Germinal center (tissue), 1 donor: ENCODE results near the gene ABCD1.
"Not testable (repeated sequence)": the region's sequence is repeated elsewhere in the genome, so short reads cannot be mapped to it uniquely, and the experiment has no call there.

Experiments used
- DNase-seq: peaks from one replicate; pipeline ENCODE4 v3.0.0; 2012; ENCODE audit warnings: mixed read lengths, low spot score

ABCD1 gene

DNA sequence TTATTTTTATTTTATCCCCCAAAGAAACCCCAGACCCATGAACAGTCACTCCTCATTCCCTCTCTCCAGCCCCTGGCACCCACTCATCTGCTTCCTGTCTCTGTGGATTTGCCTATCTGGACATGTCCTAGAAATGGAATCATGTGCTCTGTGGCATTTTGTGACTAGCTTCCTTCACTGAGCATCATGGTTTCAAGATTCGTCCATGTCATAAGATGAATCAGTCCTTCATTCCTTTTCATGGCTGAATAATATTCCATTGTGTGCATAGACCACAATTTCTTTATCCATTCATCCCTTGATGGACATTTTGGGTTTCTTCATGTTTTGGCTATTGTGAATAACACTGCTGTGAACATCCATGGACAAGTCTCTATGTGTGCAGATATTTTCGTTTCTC is 10.2 kb downstream of the ABCD1 start:
- DNase-seq, result no peak

DNA sequence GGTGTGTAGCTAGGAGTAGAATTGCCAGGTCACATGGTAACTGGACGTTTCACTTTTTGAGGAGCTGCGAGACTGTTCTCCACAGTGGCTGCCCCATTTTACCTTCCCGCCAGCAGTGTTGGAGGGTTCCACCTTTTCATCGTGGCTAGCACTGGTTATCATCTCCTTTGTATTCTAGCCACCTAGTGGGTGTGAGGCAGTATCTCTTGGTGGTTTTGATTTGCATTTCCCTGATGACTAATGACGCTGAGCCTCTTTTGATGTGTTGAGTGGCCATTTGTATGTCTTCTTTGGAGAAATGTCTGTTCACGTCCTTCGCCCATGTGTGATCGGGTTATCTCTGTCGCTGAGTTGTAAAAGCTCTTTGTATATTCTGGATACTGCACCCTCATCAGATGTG is 10.6 kb downstream of the ABCD1 start:
- no peak for DNase-seq

DNA sequence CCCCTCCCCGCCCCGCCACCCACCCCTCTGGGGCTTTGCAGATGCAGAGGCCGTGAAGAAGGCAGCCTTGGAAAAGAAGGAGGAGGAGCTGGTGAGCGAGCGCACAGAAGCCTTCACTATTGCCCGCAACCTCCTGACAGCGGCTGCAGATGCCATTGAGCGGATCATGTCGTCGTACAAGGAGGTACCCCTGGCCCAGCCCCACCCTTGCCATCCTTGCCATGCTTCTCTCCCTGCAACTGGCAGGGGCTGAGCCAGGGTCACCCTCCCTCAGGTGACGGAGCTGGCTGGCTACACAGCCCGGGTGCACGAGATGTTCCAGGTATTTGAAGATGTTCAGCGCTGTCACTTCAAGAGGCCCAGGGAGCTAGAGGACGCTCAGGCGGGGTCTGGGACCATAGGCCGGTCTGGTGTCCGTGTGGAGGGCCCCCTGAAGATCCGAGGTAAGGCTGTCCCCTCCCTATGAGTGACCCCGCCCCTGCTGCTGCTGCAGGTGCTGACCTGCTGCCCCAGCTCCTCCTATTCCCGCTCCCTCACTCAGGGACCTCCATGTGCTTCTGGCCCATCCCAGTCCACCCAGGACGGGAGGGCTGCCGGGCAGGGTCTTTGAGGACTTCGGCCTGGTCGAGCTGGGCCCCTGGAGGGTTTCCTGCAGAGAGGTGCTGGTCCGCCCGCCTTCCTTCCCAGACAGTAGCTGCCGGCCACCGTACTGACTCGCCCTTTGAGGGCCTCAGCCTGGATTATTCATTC is 11.6 kb downstream of the ABCD1 start:
- no peak for DNase-seq

DNA sequence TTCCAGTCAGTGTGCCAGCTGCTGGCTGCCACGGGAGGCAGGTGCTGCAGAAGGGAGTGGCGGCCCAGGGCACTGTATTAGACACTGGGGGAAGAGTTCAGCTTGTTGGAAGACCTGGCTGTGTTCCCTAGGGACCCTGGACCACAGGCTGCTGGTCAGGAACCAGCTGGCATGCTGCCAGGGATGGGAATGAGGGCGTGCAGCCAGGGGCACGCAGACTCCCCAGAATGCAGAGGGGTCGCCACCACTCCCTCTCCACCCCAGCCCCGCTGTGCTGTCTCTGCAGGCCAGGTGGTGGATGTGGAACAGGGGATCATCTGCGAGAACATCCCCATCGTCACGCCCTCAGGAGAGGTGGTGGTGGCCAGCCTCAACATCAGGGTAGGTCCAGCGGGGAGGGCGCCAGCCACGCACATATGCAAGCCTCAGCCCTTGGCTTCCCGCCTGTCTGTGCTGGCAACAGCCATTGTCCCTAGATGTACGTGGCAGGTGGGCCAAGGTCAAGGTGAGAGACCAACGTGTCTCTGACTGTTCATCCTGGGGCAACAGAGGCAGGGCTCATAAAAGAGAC is 12.3 kb downstream of the ABCD1 start:
- no peak for DNase-seq

DNA sequence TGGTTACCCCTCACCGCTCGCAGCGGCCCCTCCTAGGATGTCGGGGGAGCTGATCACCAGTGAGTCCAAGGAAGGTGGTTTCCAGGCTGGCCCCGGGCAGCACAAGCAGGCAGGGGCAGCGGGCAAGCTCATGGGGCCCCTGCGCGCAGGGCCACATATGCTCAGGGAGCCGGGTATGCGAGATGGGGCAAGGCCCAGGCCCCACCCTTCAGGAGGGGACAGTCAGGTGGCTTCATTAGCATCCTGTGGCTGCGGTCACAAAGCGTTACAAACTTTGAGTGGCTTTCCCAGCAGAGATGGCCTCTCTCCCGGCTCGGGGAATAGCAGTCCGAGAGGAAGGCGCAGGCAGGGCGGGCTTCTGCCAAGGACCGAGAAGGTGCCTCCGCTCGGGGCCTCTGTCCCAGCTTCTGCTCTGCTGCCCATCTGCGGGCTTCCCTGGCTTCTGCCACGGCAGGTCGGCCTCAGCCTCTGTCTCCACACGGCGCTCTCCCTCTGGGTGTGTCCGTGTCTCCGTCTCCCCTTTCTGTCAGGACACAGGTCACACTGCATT is 13.5 kb downstream of the ABCD1 start:
- no peak for DNase-seq

DNA sequence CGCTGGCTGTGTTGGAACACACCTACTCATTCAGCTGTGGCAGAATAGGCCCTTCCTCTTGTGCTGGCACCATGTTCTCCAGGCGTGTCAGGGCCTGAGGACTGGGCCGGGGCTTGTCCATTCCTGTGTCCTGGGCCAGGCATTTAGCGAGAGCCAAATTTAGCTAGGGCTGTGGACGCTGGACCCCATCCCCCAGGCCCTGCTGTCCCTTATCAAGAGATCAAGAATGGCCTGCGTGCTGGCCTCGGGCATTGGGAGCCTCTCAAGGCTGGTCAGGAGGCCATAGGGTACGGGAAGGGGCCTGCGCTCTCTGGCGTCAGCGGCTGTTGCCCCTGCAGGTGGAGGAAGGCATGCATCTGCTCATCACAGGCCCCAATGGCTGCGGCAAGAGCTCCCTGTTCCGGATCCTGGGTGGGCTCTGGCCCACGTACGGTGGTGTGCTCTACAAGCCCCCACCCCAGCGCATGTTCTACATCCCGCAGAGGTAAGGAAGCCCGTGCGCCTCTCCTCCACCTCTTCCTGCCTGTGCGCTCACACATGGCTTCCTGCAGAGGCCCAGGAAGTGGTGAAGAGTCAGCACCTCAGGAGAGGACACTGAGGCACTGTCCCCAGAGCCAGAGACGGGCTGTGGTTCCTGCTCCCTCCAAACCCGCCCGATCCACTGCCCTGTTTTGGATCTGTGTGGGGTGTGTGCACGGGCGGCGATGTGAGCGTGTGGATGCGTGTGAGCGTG is 15.3 kb downstream of the ABCD1 start:
- DNase-seq, result no peak

DNA sequence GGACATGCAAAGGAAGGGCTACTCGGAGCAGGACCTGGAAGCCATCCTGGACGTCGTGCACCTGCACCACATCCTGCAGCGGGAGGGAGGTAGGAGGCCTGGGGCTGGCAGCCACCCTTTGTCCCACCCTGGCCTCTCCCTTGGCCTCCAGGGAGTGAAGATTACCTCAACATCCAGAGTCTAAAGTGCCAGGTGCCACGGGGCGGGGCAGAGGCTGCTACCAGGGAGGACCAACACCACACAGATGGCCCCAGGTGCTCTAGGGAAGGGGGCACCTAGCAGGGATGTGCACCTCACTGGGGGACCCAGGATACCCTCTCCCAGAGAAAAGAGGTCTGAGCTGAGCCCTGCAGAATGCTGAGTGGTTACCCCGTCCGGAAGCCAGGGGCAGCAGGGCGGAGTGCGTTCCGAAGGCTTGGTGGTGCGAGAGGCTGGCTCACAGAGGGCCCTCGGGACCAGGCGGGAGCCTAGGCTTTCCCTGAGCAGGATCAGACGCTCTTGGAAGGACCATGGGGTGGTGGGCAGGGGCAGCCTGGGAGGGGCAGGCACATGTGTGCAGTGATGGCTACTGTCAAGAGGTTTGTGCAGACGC is 16.1 kb downstream of the ABCD1 start:
- no peak for DNase-seq

DNA sequence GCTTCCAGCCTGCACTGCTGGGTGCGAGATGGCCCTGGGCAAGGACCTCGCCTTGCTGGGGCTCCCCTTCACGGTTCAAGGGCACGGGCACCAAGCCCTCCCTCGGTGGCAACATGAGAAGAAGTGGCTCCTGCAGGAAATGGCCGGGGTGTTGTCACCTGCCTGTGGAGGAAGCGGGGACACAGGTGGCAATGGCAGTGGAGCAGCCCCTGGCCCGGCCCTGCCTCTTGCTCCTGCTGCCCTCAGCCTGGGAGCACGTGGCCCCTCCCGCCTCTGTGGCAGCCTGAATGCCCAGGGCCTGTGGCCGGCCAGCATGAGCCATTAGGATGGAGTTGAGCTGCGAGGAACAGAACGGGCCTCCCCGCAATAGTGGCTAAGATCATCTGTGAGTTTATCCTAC is 16.8 kb downstream of the ABCD1 start:
- DNase-seq, result no peak

DNA sequence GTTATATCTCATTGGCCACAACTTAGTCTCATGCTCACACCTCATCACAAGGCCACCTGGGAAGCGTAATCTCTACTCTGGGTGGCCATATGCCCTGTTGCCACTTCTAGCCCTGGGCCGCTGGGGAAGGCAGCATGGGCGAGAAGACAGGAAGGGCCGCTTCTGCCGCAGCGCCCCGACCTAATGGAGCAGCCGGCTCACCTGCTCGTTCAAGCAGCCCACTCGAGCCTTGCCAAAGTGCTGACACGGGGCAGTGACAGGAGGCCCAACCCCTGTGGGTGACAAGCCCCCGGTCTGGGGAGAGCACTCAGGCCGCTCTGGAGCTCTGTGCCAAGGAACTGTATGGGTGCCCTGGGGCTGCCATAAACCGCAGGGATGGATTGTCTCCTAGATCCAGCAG is 17.5 kb downstream of the ABCD1 start:
- DNase-seq, result not testable (repeated sequence)

DNA sequence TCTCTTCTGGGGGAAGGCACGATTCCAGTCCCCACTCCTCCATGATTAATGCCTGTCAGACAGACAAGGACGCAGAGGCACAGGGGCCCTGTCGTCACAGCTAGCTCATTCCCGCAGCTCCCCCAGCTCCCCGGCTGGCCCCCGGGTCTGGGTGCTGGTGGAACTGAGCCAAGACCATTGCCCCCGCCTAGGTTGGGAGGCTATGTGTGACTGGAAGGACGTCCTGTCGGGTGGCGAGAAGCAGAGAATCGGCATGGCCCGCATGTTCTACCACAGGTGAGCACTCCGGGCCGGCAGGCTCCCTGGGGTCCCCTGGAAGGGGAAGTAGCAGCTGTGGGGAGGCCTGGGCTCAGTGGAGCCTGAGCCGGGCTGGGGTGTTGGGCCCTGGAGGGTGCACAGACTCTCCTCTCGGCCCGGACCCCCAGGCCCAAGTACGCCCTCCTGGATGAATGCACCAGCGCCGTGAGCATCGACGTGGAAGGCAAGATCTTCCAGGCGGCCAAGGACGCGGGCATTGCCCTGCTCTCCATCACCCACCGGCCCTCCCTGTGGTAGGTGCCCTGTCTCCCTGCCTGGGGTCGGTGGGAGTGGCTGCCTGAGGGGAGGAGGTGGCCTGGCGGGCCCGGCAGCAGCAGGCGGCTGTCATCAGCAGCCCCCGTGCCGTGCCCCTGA is 18.3 kb downstream of the ABCD1 start:
- not testable (repeated sequence) for DNase-seq

DNA sequence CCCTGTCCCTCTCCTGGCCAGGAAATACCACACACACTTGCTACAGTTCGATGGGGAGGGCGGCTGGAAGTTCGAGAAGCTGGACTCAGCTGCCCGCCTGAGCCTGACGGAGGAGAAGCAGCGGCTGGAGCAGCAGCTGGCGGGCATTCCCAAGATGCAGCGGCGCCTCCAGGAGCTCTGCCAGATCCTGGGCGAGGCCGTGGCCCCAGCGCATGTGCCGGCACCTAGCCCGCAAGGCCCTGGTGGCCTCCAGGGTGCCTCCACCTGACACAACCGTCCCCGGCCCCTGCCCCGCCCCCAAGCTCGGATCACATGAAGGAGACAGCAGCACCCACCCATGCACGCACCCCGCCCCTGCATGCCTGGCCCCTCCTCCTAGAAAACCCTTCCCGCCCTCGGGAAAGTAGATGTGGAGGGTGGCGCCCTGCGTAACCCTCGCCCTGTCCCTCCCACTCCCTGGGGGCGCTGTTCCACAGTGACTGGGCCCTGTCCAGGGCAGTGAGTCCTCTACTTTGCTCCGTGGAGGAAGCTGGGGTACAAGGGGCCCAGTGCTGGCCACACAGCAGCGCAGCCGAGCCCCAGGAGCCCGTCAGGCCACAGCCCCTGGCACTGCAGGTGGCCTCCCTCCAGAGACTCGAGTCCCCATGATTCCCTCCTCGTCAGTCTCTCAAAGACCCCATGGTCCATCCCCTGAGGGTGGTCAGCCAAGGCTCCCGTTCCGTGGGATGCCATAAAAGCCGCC is 19.0 kb downstream of the ABCD1 start:
- DNase-seq, result not testable (repeated sequence)

DNA sequence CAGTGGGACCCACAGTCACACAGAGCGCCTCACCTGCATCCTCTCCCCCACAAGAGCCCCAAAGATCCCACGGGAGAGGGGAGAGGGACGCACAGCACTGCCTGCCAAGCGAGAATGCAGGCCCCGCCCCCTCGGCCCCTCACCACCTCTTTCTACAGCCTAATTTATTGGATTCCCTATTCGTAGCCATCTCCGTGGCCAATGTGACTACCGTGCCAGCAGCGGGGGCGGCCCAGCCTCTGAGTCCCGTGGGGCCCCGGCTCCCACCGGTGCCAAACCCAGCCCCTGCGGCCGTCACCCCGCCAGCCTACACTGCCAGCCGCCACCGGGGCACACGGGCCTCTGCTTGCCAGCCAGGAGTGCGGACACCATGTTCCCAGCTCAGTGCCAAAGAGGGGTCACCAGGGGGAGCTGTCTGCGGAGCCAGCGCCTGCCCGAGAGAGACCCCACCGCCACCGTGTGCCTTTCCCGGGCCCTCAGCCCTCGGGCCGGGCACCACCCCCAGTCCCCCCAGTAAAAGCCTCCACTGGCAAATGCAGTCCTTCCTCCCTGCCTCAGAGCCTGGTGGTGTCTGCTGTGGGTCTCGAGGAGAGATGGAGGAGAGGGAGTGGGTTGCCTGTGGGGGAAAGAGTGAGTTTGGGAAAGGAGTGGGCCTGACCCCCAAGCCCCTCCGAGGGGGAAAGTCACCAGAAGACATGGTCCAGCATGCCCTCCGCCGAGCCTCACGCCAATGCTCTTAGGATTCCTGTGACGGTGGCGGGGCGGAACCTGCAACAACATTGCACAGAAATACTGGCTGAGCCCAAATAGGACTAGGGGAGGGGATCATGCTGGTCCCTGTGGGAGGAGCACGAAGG is 19.8 kb downstream of the ABCD1 start:
- no peak for DNase-seq

DNA sequence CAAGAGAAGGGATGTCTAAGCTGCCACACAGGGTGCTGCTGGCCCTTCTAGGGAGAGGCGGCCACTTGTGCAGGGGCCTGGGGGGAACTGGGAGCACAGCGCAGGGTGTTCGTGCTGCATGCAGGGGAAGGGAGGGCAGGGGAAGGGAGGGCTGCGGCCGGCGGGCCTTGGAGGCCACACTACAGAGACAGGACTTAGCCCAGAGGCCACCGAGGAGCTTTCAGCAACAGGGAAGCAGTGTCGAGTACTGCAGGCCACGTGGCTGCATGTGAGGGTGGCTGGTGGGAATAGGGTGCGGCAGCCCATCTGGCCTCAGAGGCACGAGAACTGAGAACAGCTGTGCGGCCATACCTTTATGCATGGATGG is 20.4 kb downstream of the ABCD1 start:
- not testable (repeated sequence) for DNase-seq

DNA sequence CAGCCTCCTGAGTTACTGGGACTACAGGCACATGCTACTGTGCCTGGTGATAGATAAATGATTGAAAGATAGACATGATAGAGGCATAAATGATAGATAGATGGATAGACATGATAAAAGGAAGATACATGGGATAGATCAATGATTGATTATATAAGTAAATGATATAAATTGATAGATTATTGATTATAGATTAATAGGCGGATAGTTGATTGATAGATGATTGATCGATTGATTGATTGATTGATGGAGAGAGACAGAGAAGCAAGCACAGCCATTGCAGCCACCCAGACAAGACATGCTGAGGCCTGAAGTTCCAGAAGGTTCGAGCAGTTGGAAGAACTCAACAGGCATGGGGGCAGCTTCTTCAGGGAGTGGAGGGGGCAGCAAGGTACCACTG is 21.7 kb downstream of the ABCD1 start:
- no peak for DNase-seq

DNA sequence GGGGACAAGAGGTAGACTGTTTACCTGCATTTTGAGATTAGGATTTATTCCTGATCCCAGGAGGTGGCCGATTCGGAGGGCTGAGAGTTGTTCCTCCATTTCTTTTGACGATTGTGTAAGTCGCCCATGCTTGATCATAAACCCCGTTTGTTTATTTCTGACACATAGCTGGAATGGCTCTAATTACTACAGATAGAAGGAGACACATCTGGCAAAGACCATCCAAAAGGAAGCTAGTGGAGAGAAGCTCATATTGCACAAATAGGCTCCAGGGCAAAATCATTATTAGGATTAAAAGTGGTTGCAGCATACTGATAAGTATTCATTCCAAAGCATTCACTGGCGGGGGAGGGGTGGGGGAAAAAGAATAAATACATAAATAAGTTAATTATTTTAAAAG is 22.3 kb downstream of the ABCD1 start:
- not testable (repeated sequence) for DNase-seq

DNA sequence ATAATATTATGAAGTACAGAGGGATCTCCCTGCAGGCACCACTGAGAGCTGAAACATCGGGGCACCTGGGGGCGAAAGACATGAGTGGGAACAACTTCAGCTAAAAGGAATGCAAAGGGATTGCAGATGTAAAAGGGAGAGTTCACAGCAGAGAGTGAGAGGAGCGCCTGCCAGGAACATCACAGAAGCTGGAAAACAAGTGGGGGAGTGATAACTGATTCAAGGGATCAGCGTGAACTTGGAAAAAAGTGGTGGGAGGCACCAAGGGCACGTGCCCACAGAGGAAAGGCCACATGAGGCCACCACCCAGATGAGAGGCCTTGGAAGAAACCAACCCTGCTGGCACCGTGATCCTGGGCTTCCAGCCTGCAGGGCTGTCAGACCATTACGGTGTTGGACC is 24.4 kb downstream of the ABCD1 start:
- not testable (repeated sequence) for DNase-seq

DNA sequence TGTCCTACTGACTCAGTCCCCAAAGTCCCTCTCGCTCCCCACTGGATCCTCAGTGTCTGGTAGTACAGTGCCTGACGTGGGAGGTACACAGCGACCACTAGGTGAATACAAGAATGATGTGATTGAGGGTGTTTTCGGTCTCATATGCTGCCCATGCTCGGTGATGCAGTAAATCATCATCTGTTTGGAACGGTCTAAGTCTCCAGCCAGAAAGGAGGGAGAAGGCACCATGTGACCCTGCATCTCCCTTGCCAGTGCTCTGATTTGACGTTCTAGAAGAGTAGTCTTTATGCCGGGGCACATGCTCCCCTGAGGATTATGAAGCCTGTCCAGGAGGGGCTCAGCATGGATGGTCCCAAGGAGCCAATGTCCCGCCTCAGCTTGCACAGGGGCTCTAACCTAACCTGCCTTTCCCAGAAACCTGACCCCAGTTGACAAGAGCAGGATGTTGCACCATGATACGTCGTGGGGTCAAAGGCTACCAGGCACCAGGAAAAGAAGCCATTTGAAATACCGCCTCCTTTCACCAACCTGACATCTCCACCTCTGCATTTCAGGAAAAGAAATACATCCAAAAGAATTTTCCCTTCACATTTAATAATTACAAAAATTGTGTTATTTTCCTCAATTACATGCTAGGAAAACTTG is 25.6 kb downstream of the ABCD1 start:
- no peak for DNase-seq

DNA sequence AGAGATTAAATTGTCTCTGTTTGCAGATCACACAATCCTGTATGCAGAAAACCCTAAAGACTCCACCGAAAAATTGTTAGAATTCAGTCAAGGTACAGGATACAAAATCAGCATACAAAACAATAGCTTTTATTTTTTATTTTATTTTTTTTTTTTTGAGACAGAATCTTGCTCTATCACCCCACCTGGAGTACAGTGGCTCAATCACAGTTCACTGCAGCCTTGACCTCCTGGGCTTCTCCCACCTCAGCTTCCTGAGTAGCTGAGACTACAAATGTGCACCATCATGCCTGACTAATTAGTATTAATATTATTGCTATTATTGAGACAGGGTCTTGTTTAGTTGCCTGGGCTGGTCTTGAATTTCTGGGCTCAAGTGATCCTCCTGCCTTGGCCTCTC is 30.5 kb downstream of the ABCD1 start:
- no peak for DNase-seq

DNA sequence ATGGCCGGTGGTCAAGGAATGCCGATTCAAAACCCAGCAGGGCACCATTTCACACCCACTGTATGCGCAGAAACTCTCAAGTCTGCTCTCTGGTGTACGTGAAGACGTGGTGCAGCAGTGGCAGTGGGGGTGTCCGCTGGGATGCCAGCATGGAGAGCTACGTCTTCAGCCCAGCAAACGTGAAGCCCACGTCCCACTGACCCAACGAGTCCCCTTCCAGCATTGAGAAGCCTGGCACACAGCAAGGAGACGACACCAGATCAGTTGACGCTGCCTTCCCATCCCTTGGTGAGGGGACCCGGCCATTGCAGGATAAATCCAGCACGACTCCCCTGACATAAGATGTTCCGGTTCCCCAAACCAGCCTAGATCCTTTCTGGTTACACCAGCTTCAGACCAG is 37.2 kb downstream of the ABCD1 start:
- DNase-seq, result no peak

DNA sequence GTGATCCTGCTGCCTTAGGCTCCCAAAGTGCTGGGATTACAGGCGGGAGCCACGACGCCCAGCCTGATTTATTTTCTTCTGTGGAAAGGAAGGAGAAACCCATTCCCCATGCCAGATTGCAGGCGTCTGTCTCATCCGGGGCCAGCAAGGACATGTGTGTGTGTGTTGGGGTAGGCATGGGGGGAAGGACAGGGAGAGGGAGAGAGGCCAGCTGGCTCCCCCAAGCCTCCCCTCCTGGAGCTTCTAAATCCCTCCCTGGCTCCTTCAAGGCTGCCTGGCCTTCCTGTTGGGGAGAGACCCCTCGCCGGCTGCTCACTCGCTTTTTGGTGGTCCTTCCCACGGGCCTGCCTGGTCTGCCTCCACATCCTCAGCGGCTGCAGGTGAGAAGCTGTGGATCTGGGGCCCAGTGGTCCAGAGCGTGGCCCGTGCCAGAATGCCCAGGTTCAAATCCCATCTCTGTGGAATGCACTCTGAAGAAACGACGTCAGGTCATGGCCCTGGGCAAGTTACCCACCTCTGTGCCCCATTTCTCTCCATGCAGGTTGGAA is 38.0 kb downstream of the ABCD1 start:
- no peak for DNase-seq
